VCaP (cell line): Measurements from ENCODE around the gene SYCE3.
"Not testable (repeated sequence)": the region's sequence is repeated elsewhere in the genome, so short reads cannot be mapped to it uniquely, and the experiment has no call there.

Source experiments
- H3K27ac ChIP-seq: fragments of 450-650 bp; 2 replicates; pipeline ENCODE4 v1.5.1; 2017
- CTCF ChIP-seq: fragments of 450-650 bp; conservative IDR thresholded peaks from 2 replicates; pipeline ENCODE4 v1.5.1; 2017; ENCODE audit warnings: mild to moderate bottlenecking, moderate library complexity

Gene SYCE3

DNA sequence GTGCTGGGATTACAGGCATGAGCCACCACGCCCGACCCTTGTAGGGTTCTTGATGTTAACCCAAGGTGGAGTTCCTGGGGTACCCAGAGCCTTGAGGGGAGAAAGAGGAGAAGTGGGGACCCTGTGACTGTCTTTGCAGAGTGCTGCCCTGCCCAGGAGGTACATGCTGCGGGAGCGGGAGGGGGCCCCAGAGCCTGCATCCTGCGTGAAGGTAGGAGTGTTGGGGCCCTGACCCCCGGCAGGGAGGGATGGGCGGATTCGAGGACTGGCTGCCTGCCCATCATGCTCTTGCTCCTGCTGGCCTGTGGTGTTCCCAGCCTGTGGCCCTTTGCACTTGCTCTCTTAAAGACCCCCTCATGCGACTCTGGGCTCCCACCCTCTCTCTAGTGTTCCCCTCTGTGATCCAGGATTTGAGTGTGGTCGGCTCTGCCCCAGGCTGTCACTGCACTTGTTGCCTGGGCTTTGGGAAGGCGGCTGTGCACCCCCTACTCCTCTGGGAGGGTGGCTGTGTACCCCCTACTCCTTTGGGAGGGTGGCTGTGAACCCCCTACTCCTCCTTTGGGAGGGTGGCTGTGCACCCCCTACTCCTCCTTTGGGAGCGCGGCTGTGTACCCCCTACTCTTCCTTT lies 41.8 kb downstream of the SYCE3 start:
- H3K27ac ChIP-seq, result no peak overlapping the region
- TF ChIP-seq CTCF, result no peak

DNA sequence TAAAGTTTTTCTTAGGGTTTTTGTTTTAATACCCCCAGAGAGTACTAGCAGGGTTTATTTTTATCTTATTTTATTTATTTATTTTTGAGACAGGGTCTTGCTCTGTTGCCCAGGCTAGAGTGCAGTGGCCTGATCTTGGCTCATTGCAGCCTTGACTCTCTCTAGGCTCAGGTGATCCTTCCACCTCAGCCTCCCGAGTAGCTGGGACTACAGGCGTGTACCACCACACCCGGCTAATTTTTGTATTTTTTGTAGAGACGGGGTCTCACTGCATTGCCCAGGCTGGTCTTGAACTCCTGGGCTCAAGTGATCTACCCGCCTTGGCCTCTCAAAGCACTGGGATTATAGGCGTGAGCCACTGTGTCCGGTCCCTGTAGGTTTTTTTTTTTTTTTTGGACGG lies 42.5 kb downstream of the SYCE3 start:
- not testable (repeated sequence) for H3K27ac ChIP-seq

- H3K27ac ChIP-seq, result no peak overlapping the region
- TF ChIP-seq CTCF, result no peak
These were observed 43.6 kb downstream of the SYCE3 start for GRCh38 chr22:50519151-50519550.

DNA sequence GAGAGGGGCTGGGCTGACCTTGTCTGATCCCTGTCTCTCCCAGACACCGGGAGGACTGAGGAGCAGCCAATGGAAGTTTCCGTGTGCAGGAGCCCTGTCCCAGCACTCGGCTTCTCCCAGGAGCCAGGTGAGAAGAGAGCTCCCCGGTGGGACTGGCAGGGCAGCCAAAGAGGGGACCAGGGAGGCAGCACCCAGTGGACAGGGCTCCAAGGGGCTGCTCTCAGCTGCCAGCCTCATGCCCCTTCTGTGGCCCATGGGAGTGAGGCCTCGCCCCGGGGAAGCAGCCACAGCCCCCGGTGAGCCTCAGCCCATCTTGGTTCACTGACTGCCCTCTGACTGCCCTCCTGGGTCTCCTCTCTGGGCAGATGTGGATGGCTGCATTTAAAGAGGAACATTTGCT lies 44.1 kb downstream of the SYCE3 start:
- H3K27ac ChIP-seq, result no peak overlapping the region

DNA sequence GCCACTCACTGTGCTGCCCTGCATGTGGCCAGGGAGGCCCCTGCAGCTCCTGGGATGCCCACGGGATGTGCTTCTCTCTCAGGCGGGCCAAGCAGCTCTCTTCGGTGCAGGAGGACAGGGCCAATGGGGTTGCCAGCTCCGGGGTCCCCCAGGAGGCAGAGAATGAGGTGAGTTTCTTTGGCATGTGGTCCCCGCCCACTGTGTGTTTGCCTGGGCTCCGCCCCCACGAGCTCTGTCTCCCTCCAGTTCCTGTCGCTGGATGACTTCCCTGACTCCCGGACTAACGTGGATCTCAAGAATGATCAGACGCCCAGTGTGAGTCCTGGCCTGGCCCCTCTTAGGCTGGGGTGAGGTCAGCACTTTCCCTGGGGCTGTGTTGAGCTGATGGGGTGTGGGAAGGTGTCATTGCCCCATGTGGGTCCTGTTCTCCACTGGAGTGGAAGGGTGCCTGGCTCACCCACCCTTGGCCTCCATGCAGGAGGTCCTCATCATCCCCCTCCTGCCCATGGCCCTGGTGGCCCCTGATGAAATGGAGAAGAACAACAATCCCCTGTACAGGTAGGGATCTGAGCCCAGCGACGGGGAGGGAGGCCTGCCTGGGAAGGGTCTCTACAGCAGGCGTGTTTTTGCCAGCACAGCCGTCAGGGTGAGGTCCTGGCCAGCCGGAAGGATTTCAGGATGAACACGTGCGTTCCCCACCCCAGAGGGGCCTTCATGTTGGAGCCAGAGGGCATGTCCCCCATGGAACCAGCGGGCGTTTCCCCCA lies 45.0 kb downstream of the SYCE3 start:
- H3K27ac ChIP-seq, result no peak overlapping the region
- no peak for TF ChIP-seq CTCF

More for the DNA sequence above, 44.1 kb downstream of the SYCE3 start:
- TF ChIP-seq CTCF, result no peak

DNA sequence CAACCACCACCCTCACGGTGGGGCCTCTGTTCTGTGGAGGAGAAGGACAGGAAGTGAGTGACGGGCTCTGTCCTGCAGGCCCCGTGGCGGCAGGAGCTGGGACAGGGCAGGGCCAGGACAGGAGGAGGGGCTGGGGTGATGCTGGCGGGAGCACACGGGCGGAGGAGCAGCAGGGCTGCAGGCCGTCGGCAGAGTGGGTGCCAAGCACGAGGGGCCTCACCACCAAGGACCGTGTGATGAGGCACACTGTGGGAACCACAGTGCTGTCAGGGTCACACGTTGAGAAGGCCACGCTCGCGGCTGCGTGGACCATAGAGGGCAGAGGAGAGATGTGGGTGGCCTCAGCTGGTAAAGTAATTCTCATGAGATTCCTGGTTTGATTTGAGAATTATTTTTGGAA lies 45.8 kb downstream of the SYCE3 start:
- TF ChIP-seq CTCF, result no peak
- no peak overlapping the region for H3K27ac ChIP-seq

DNA sequence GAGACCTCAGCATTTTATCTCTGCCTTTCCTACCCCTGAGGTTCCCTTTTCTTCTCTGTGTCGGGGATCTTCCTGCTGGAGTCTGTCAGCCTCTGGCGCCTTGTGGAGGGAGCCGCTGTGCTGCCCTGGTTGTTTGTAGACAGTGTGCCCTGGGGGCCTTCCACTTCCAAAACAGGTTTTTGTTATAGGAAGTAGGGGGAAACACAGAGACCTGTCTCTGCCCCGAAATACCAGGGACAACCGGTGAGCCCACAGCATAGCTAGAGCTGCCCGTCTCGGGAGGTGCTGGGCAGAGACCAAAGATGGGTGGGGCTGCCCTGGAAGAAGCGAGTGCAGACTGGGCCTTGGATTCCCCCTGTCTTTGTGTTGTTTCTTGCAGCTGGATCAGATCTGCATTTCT lies 46.7 kb downstream of the SYCE3 start:
- no peak for TF ChIP-seq CTCF
- H3K27ac ChIP-seq, result no peak overlapping the region

- no peak for TF ChIP-seq CTCF
- no peak overlapping the region for H3K27ac ChIP-seq
These were observed 49.5 kb downstream of the SYCE3 start for GRCh38 chr22:50513175-50513574.
